Osteoblast (primary cell): ENCODE data around the gene HELB. TPM values are rescaled to one million over a fixed set of nuclear protein-coding genes. Genes with fewer than 3 reads are reported as not detected.

ENCODE experiments used
- DNase-seq: peaks from one replicate; pipeline ENCODE4 v3.0.0; 2011; ENCODE audit warnings: low spot score, mixed read lengths; ENCODE audit not compliant: insufficient read length; ENCODE audit errors: missing footprints
- H2AFZ ChIP-seq: 2 replicates; pipeline ENCODE4 v1.6.0; 2011; ENCODE audit warnings: mild to moderate bottlenecking, low read length
- H3K27ac ChIP-seq: 2 replicates; pipeline ENCODE4 v1.5.1; 2011; ENCODE audit warnings: mild to moderate bottlenecking, low read depth, low read length, moderate library complexity
- H3K27me3 ChIP-seq: 2 replicates; pipeline ENCODE4 v1.6.0; 2012; ENCODE audit warnings: mild to moderate bottlenecking, control low read depth, inconsistent platforms, low read length, moderate library complexity; ENCODE audit not compliant: insufficient read depth
- H3K36me3 ChIP-seq: 2 replicates; pipeline ENCODE4 v1.5.1; 2011; ENCODE audit warnings: mild to moderate bottlenecking, low read length, control low read depth, moderate library complexity; ENCODE audit not compliant: insufficient read depth
- H3K4me1 ChIP-seq: 2 replicates; pipeline ENCODE4 v1.5.1; 2011; ENCODE audit warnings: mild to moderate bottlenecking, low read length, control low read depth, moderate library complexity; ENCODE audit not compliant: insufficient read depth
- H3K4me2 ChIP-seq: 2 replicates; pipeline ENCODE4 v1.6.0; 2011; ENCODE audit warnings: mild to moderate bottlenecking, low read length; ENCODE audit not compliant: insufficient read depth
- H3K4me3 ChIP-seq: fragments of 200-600 bp; sonication (generic); 3 replicates; pipeline ENCODE4 v1.5.1; 2012; ENCODE audit warnings: mild to moderate bottlenecking, low read length, inconsistent platforms; ENCODE audit not compliant: insufficient read depth
- H3K79me2 ChIP-seq: 2 replicates; pipeline ENCODE4 v1.6.0; 2012; ENCODE audit warnings: mild to moderate bottlenecking, low read length, control low read depth, inconsistent platforms; ENCODE audit not compliant: insufficient read depth
- H3K9me3 ChIP-seq: 2 replicates; pipeline ENCODE4 v1.5.1; 2011; ENCODE audit warnings: low read depth, low read length, control low read depth
- H4K20me1 ChIP-seq: 2 replicates; pipeline ENCODE4 v1.6.0; 2012; ENCODE audit warnings: mild to moderate bottlenecking, low read length, control low read depth; ENCODE audit not compliant: insufficient read depth
- total RNA-seq: library from RNA; depleted of rRNA; stranded (reverse); fragments of >200 nt; gene quantifications from 2 replicates; pipeline ENCODE4 v1.2.3, GENCODE V29; 2012
- TF ChIP-seq, protein P1 (sequence below): IDR thresholded peaks from 2 replicates; pipeline ENCODE4 v1.5.1; 2011; ENCODE audit warnings: mild to moderate bottlenecking, low read depth, low read length, moderate library complexity; ENCODE audit errors: extremely low read depth

Gene HELB
- total RNA-seq, 1 donor: 2.2 TPM

DNA sequence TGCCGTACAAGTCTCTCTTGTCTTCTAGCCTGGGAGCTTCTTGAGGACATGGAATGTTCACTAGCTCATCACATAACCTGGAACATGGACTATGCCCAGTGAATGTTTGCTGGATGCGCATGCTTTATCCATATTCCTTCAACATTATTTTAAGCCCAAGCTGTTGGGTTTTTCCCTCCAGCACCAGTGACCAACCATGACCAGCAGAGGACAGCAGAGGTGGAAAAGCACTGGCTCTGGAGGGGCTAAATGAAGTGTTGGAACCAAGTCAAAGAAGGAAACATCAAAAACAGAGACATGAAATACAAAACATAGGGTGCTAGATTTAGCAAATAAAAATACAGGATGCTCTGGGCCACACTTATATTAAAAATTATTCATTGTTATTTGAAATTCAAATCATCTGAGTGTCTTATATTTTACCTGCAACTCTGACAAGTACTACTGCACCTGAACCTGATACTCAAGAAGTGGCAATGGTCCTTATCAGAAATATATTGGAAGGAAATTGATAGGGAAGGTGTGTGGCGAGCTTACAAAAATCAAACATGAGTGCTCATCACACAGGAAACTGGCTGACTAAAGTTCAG lies 23.1 kb upstream of the HELB start:
- Histone ChIP-seq H3K4me1 (no peaks in the 10 kb centered on the region), H3K27me3 (peaks cover 7% of the 10 kb centered on the region), H3K27ac (no peak overlapping the region), H3K9me3 (no peaks in the 10 kb centered on the region), H4K20me1 (no peaks in the 10 kb centered on the region), H2AFZ (no peak overlapping the region), H3K4me2 (no peak overlapping the region), H3K36me3 (no peaks in the 10 kb centered on the region), H3K79me2 (no peaks in the 10 kb centered on the region), H3K4me3 (no peak overlapping the region)
- DNase-seq: no peak
- TF ChIP-seq, protein P1, sequence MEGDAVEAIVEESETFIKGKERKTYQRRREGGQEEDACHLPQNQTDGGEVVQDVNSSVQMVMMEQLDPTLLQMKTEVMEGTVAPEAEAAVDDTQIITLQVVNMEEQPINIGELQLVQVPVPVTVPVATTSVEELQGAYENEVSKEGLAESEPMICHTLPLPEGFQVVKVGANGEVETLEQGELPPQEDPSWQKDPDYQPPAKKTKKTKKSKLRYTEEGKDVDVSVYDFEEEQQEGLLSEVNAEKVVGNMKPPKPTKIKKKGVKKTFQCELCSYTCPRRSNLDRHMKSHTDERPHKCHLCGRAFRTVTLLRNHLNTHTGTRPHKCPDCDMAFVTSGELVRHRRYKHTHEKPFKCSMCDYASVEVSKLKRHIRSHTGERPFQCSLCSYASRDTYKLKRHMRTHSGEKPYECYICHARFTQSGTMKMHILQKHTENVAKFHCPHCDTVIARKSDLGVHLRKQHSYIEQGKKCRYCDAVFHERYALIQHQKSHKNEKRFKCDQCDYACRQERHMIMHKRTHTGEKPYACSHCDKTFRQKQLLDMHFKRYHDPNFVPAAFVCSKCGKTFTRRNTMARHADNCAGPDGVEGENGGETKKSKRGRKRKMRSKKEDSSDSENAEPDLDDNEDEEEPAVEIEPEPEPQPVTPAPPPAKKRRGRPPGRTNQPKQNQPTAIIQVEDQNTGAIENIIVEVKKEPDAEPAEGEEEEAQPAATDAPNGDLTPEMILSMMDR: peak; percentile 84

DNA sequence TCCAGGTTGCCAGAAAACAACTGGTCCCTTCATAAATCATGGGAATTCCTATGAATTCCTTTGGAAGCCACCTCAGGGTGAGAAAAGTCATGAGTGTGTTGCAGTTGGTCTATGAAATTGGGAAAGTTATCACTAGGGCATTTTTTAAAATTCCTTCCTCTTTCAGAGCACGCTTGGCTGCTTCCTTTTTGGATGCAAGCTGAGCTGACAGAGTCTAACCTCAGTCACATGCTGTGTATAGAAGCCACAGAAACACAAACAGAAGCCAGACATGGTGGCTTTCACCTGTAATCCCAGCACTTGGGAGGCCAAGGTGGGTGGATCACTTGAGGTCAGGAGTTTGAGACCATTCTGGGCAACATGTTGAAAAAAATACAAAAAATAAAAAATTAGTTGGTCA lies 21.7 kb upstream of the HELB start:
- H3K4me3 ChIP-seq: no peak overlapping the region
- TF ChIP-seq, protein P1: no peak
- no peaks in the 10 kb centered on the region for H3K36me3 ChIP-seq
- no peak overlapping the region for H3K27ac ChIP-seq
- H3K4me2 ChIP-seq: no peak overlapping the region
- H3K79me2 ChIP-seq: no peaks in the 10 kb centered on the region
- H3K9me3 ChIP-seq: no peaks in the 10 kb centered on the region
- H3K4me1 ChIP-seq: no peaks in the 10 kb centered on the region
- no peak overlapping the region for H2AFZ ChIP-seq
- no peak for DNase-seq
- H3K27me3 ChIP-seq: peaks cover 7% of the 10 kb centered on the region
- no peaks in the 10 kb centered on the region for H4K20me1 ChIP-seq

DNA sequence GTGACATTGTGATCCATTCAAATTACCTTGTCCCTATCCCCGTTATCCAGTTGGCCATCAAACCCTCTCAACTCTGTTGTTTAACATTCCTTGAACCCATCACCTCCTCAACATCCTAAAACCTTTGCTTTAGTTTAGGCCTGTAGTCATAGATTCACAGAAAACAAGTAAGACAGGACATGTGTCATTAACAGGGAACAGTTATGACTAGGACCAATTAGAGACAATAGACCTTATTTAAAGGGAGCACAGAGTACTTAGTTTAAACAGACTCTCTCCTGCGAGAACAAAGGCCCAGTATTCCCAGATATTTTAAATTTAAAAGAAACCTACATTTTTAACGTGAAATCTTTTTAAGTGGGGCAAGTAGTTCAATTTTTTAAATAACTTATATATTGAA lies 20.0 kb upstream of the HELB start:
- TF ChIP-seq, protein P1: no peak
- Histone ChIP-seq H3K4me3 (no peak overlapping the region), H4K20me1 (no peaks in the 10 kb centered on the region), H3K36me3 (no peaks in the 10 kb centered on the region), H3K9me3 (no peaks in the 10 kb centered on the region), H3K79me2 (no peaks in the 10 kb centered on the region), H2AFZ (no peak overlapping the region), H3K4me2 (no peak overlapping the region), H3K4me1 (no peaks in the 10 kb centered on the region), H3K27me3 (peaks cover 7% of the 10 kb centered on the region), H3K27ac (no peak overlapping the region)
- no peak for DNase-seq

DNA sequence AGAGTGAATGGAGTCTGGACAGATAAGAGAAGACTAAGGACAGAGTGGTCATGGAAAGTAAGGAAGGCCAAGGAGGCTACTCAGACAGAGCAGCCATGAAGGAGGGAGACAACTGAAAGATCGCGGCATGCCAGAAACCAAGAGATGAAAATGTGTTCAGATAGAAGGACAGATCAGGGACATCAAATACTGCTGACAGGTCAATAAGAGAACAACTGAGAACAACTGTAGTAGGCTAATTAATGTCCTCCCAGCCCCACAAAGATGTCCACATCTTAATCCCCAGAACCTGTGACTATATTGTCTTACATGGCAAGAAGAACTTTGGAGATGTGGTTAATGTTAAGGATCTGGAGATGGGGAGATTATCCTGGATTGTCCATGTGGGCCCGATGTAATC lies 15.0 kb upstream of the HELB start:
- Histone ChIP-seq H2AFZ (no peak overlapping the region), H4K20me1 (no peaks in the 10 kb centered on the region), H3K4me3 (no peak overlapping the region), H3K4me1 (no peaks in the 10 kb centered on the region), H3K9me3 (no peaks in the 10 kb centered on the region), H3K79me2 (no peaks in the 10 kb centered on the region), H3K4me2 (no peak overlapping the region), H3K27ac (no peak overlapping the region), H3K36me3 (no peaks in the 10 kb centered on the region), H3K27me3 (peaks cover 3% of the 10 kb centered on the region)
- DNase-seq: no peak
- TF ChIP-seq, protein P1: no peak
